ENCODE measurements around the gene SH3PXD2A. TPM values are rescaled to one million over a fixed set of nuclear protein-coding genes. Genes with fewer than 3 reads are reported as not detected.

The SH3PXD2A gene
- total and polyA plus RNA-seq, 2 experiments from 2014 or later = 1.8 to 5.0 TPM

GRCh38 chr10:103667356-103667755, 188.0 kb downstream of the SH3PXD2A start:
- no peak overlapping the region for H3K4me3 ChIP-seq
- Mint-ChIP-seq H3K4me3 (no peak overlapping the region), H3K9me3 (no peaks in the 10 kb centered on the region), H3K27ac (no peak overlapping the region; the same call in 1 of the 2 replicates), H3K4me1 (peaks cover 20% of the 10 kb centered on the region), H3K27me3 (ENCODE audit: insufficient read depth, low read depth, poor library complexity) (peaks cover 2% of the 10 kb centered on the region), H3K36me3 (ENCODE audit: low read depth) (no peaks in the 10 kb centered on the region; the same call in 2 of the 3 replicates)
- H4K20me1 ChIP-seq (replicated peaks; ENCODE audit: insufficient read depth) = no peaks in the 10 kb centered on the region
- DNase-seq (ENCODE audit: low spot score) (no peak), ATAC-seq (peak; percentile 45)
- H3K4me1 ChIP-seq (ENCODE audit: insufficient read depth) = peaks cover 8% of the 10 kb centered on the region; the same call in 1 of the 2 replicates
- H3F3A ChIP-seq (replicated peaks; ENCODE audit: low read depth) = no peaks in the 10 kb centered on the region
- no peaks in the 10 kb centered on the region for H3K79me2 ChIP-seq (replicated peaks; ENCODE audit: insufficient read depth)
- no peak overlapping the region for H2AFZ ChIP-seq
- no peak overlapping the region for H3K4me2 ChIP-seq
- no peaks in the 10 kb centered on the region for H3K36me3 ChIP-seq (ENCODE audit: insufficient read depth)
- H3K27ac ChIP-seq (ENCODE audit: low read depth) = no peak overlapping the region
- H3K9me2 ChIP-seq (ENCODE audit: insufficient read depth) = no peaks in the 10 kb centered on the region
- no peak for TF ChIP-seq EZH2phosphoT487 (IDR thresholded peaks at IDR 0.05; ENCODE audit: unreplicated experiment)
- TF ChIP-seq ETS1 (IDR thresholded peaks at IDR 0.05) = no peak
- TF ChIP-seq ZNF114 (CRISPR knock-in tag; IDR thresholded peaks at IDR 0.05) = no peak
- TF ChIP-seq EZH2 (IDR thresholded peaks at IDR 0.05; ENCODE audit: low read depth, unreplicated experiment) = no peak
- no peak for TF ChIP-seq POLR2AphosphoS5 (IDR thresholded peaks at IDR 0.05; ENCODE audit: low read depth)
- no peak for TF ChIP-seq JUNB (IDR thresholded peaks at IDR 0.05; ENCODE audit: unreplicated experiment)
- no peak for TF ChIP-seq ZNF331 (CRISPR knock-in tag; IDR thresholded peaks at IDR 0.05; ENCODE audit: low read depth)
- TF ChIP-seq, protein P1, sequence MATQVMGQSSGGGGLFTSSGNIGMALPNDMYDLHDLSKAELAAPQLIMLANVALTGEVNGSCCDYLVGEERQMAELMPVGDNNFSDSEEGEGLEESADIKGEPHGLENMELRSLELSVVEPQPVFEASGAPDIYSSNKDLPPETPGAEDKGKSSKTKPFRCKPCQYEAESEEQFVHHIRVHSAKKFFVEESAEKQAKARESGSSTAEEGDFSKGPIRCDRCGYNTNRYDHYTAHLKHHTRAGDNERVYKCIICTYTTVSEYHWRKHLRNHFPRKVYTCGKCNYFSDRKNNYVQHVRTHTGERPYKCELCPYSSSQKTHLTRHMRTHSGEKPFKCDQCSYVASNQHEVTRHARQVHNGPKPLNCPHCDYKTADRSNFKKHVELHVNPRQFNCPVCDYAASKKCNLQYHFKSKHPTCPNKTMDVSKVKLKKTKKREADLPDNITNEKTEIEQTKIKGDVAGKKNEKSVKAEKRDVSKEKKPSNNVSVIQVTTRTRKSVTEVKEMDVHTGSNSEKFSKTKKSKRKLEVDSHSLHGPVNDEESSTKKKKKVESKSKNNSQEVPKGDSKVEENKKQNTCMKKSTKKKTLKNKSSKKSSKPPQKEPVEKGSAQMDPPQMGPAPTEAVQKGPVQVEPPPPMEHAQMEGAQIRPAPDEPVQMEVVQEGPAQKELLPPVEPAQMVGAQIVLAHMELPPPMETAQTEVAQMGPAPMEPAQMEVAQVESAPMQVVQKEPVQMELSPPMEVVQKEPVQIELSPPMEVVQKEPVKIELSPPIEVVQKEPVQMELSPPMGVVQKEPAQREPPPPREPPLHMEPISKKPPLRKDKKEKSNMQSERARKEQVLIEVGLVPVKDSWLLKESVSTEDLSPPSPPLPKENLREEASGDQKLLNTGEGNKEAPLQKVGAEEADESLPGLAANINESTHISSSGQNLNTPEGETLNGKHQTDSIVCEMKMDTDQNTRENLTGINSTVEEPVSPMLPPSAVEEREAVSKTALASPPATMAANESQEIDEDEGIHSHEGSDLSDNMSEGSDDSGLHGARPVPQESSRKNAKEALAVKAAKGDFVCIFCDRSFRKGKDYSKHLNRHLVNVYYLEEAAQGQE (IDR thresholded peaks at IDR 0.05; ENCODE audit: unreplicated experiment) = no peak
- TF ChIP-seq CTCF (conservative IDR thresholded peaks at IDR 0.05; ENCODE audit: low read depth in 2 of 2) = no peak
- no peak for TF ChIP-seq ZNF462 (CRISPR knock-in tag; IDR thresholded peaks at IDR 0.05)
- no peak for TF ChIP-seq NANOG (IDR thresholded peaks at IDR 0.05; ENCODE audit: borderline replicate concordance)
- no peak for TF ChIP-seq CREB1 (CRISPR knock-in tag; IDR thresholded peaks at IDR 0.05; ENCODE audit: low read depth)
- TF ChIP-seq STAT1 (IDR thresholded peaks at IDR 0.05; ENCODE audit: unreplicated experiment) = no peak
- H3K27me3 ChIP-seq (ENCODE audit: insufficient read depth) = no peaks in the 10 kb centered on the region
